NCI-H1930 (cell line): ENCODE measurements around the gene ASTN2.

ENCODE experiments used
- DNase-seq, 2 experiments: peaks; one replicate each; lab custom pipeline; 2025; lab: John Stamatoyannopoulos, UW

Gene ASTN2

GRCh38 chr9:117169089-117169621 is 245.7 kb downstream of the ASTN2 start:
- no peak for DNase-seq

- no peak for DNase-seq
These were observed 250.3 kb downstream of the ASTN2 start for GRCh38 chr9:117164512-117164911.

GRCh38 chr9:117160254-117160653 is 254.6 kb downstream of the ASTN2 start:
- DNase-seq: no peak

GRCh38 chr9:117156771-117157535 is 257.9 kb downstream of the ASTN2 start:
- DNase-seq: no peak

GRCh38 chr9:117156144-117156688 is 258.6 kb downstream of the ASTN2 start:
- DNase-seq: no peak

GRCh38 chr9:117153021-117153420 is 261.8 kb downstream of the ASTN2 start:
- no peak for DNase-seq

GRCh38 chr9:117151716-117152115 is 263.1 kb downstream of the ASTN2 start:
- DNase-seq: no peak

- no peak for DNase-seq
These were observed 264.9 kb downstream of the ASTN2 start for GRCh38 chr9:117149996-117150395.

GRCh38 chr9:117145811-117146490 is 268.9 kb downstream of the ASTN2 start:
- no peak for DNase-seq

- no peak for DNase-seq
These were observed 269.8 kb downstream of the ASTN2 start for GRCh38 chr9:117145081-117145480.

GRCh38 chr9:117138231-117138630 is 276.6 kb downstream of the ASTN2 start:
- no peak for DNase-seq

GRCh38 chr9:117136461-117136860 is 278.4 kb downstream of the ASTN2 start:
- DNase-seq: no peak

- DNase-seq: no peak
These were observed 279.3 kb downstream of the ASTN2 start for GRCh38 chr9:117135501-117136098.

GRCh38 chr9:117134826-117135500 is 279.9 kb downstream of the ASTN2 start:
- DNase-seq: no peak

GRCh38 chr9:117126871-117127270 is 288.0 kb downstream of the ASTN2 start:
- DNase-seq: no peak

GRCh38 chr9:117125531-117125930 is 289.3 kb downstream of the ASTN2 start:
- DNase-seq: no peak

- no peak for DNase-seq
These were observed 291.1 kb downstream of the ASTN2 start for GRCh38 chr9:117123729-117124128.

- DNase-seq: no peak
These were observed 291.9 kb downstream of the ASTN2 start for GRCh38 chr9:117122953-117123352.

GRCh38 chr9:117122102-117122501 is 292.8 kb downstream of the ASTN2 start:
- no peak for DNase-seq

GRCh38 chr9:117121316-117121715 is 293.5 kb downstream of the ASTN2 start:
- no peak for DNase-seq

- no peak for DNase-seq
These were observed 294.8 kb downstream of the ASTN2 start for GRCh38 chr9:117120061-117120460.

- no peak for DNase-seq
These were observed 298.8 kb downstream of the ASTN2 start for GRCh38 chr9:117116084-117116483.
